Measurements from ENCODE around the gene NRGN.

NRGN gene

GRCh38 chr11:124796312-124796711 lies 56.6 kb downstream of the NRGN start:
- H3K27ac ChIP-seq: no peak overlapping the region
- TF ChIP-seq CTCF (conservative IDR thresholded peaks at IDR 0.05) (no peak), ZFX (IDR thresholded peaks at IDR 0.05) (no peak)

All from C4-2B (cell line).